Dermis microvascular lymphatic vessel endothelial cell (primary cell): ENCODE measurements around the gene CRACR2A. TPM values are rescaled to one million over a fixed set of nuclear protein-coding genes. Genes with fewer than 3 reads are reported as not detected.
A peak's percentile ranks its signal among the peaks of the same experiment; 100 is the strongest.

Source experiments
- DNase-seq, 2 donors: peaks; one replicate each; pipeline versions ENCODE4 v3.0.0 to v3.0.0-alpha.2; 2010; ENCODE audit warnings: low read depth in 2 of 2
- total RNA-seq: library from RNA; depleted of rRNA; stranded (reverse); fragments of >200 nt; gene quantifications from 2 replicates; pipeline ENCODE4 v1.2.1, GENCODE V29; 2014

The CRACR2A gene
- total RNA-seq, 1 donor from 2014 or later, result 15.4 TPM

- peak in 1 of 2 donors; percentile 31 for DNase-seq
Observed at GRCh38 chr12:3651585-3652424, 101.1 kb downstream of the CRACR2A start.

GRCh38 chr12:3647504-3647903 lies 105.4 kb downstream of the CRACR2A start:
- peak in 1 of 2 donors; percentile 39 for DNase-seq

- DNase-seq, result peak in 1 of 2 donors; percentile 47
Observed at GRCh38 chr12:3646561-3647241, 106.2 kb downstream of the CRACR2A start.

GRCh38 chr12:3645091-3645490 lies 107.8 kb downstream of the CRACR2A start:
- DNase-seq, result no peak

- DNase-seq, result no peak
Observed at GRCh38 chr12:3644104-3644503, 108.8 kb downstream of the CRACR2A start.

DNA sequence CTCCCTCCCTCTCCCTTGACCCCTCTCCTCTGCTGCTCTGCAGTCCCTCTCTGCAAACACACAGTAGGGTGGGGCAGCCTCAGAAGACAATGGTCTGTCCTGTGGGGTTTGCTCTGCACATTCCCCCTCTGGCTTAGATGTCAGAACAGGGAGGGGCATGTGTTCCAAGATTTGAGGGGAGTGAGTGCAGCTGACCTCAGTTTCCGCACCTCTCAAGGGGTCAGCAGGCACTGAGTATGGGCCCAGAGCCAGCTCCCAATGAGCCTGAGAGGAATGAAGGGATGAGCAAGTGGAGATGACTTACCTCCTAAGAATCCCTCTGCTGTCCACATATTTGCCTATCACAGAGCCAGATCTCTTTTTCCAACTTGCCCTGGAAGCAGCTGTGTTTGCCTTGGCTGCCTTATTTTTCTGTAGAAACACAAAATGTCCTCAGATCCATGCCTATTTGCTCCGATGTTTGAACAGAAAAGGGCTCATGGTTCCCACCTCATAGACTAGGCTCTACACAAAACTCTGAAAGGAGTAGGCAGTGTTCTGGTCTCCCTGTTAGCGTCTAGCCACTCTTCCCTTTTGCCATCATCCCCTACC lies 111.4 kb downstream of the CRACR2A start:
- peak in 1 of 2 donors; percentile 85 for DNase-seq

DNA sequence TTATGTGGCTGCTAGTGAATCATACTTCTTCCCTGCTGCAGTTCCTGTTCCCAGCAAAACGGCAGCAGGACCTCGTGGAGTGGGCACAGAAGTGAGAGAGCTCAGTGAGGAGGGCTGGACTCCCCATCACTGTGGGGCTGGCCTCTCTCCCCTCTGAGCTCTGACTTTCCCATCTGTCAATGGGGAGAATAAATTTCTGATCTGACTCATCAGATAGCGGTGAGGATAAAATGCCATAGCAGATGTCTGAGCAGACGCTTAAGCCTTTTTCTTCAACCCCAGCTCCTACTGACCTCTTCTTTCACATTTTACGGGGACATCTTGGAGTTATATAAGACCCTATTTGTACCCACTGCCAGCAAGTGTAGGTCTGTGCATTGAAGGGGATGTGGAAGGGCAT lies 116.6 kb downstream of the CRACR2A start:
- DNase-seq, result peak in 1 of 2 donors; percentile 6

- DNase-seq, result no peak
Observed at GRCh38 chr12:3634348-3634747, 118.6 kb downstream of the CRACR2A start.

DNA sequence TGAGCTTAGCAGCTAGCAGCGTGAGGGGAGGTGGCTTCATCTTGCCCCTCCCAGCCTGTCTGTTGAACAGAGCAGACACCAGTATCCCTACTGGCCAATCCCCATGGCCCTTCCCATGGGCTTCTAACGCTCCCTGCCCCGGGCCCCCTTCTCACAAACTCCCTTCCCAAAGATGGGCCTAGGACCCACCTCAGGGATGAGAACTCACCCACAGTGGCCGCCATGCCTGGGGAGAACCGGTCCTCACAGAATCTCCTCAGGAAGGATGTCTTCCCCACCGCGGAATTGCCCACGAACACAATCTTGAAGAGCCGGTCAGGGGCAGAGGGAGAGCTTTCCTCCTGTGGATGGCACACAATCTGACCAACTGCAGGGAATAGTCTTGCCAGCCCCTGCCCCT lies 119.5 kb downstream of the CRACR2A start:
- no peak for DNase-seq

DNA sequence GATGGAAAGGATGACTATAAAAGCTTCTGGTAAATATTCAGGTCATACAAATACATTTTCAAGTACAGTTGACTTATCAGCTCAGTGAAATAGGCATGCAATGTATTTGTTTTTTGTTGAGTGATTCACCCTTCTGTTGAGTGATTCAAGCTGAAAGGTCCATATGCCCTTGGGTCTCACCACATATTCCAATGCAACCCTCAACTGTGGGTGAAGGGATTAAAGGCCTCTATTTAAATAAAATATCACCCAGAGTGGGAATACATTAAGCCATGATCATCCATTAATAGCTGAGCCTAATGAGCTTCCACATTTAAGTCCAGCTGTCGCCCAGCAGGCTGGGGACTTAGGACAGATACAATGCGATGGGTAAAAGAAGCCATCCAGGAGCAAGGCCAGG lies 120.2 kb downstream of the CRACR2A start:
- DNase-seq, result no peak

- no peak for DNase-seq
Observed at GRCh38 chr12:3632256-3632655, 120.7 kb downstream of the CRACR2A start.

DNA sequence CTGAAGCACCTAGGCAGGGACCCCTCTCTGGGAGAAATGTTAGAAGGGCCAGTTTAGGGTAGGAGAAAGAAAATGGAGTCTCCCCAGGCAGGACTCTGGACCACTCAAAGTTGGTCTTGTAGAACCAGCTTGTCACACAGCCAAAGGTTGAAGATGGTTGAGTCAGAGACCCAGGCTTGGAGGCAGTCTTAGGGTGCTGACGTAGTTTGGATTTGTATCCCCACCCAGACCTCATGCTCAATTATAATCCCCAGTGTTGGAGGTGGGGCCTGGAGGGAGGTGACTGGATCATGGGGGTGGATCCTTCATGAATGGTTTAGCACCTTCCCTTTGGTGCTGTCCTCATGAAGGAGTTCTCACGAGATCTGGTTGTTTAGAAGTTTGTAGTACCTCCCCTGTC lies 121.2 kb downstream of the CRACR2A start:
- no peak for DNase-seq

DNA sequence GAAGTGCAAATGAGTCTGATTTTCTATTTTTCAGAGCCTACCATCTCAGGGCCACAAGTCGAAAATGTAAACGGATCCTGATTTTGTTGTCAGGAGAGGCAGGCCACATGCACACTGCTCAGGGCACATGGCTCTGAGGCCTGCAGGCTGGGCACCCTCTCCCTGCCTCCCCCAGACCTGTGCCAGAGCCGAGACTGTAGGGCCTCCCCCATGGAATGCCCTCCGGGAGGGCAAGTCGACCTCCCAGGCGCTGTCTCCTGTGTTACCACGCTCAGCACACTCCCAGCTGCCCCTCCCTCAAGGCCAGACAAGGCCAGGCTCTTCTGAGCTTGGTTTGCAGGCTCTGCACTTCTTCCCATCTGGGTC lies 121.7 kb downstream of the CRACR2A start:
- DNase-seq, result no peak

- DNase-seq, result peak in 1 of 2 donors; percentile 33
Observed at GRCh38 chr12:3630621-3631271, 122.2 kb downstream of the CRACR2A start.

DNA sequence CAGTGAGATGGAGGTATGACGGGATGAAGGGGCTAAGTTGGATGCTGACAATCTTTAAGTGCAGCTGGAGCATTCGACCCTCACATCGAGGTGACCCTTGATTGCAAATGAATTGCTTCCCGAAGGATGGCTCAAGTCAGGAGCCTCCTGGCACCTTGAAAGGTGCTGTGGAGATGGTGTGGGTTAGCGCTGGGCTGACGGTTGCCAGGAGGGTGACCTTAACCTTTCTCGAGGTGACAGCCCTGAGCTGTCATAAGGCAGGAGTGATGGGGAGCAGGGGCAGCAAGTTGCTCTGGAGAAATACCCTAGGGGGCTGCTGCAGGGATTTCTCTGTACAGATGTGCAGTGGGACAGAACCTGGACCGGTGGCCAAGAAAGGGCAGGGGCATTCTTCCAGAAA lies 122.8 kb downstream of the CRACR2A start:
- DNase-seq, result no peak

- DNase-seq, result no peak
Observed at GRCh38 chr12:3629057-3629830, 123.7 kb downstream of the CRACR2A start.

DNA sequence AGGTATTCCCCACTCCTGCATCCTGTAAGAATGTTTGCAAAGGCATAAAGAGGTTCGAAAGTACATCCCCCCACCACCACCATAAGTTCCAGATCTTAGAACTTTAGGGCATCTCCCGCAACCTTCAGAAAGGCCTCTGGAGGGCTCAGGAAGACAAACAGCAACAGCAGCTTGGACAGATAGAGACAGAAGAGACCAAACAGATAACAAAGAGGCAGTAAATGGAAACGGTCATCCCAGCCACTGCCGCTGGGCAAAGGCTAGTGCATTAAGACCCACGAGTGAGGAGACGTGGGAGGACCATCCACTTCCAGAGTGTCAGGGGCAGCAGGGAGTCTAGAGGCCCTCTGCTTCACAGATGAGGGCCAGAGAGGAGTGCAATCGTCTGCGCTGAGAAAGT lies 124.3 kb downstream of the CRACR2A start:
- no peak for DNase-seq

- no peak for DNase-seq
Observed at GRCh38 chr12:3627336-3627735, 125.6 kb downstream of the CRACR2A start.

DNA sequence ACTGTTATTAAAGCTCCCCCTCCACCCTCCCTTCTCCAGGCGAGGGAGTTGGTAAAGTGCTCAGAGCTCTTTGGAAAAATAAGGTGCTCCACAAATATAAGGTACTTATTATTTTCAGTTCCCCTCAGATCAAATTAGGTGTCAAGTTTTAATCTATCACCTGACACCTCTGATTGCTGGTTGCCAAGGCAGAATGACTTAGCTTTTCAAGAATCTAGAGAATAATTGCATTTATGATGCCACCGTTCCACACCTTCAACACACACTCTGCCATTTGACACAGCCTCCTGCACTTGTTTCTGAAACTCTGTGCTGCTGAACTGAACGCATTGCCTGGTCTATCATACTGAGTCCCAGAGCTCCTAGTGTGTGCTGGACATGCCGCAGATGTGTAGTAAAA lies 128.6 kb downstream of the CRACR2A start:
- no peak for DNase-seq

- no peak for DNase-seq
Observed at GRCh38 chr12:3622822-3623690, 129.9 kb downstream of the CRACR2A start.
